ENCODE results near the gene PPP1R8.
"Not testable (repeated sequence)": the region's sequence is repeated elsewhere in the genome, so short reads cannot be mapped to it uniquely, and the experiment has no call there.

The PPP1R8 gene

GRCh38 chr1:27869719-27870085, 39.1 kb downstream of the PPP1R8 start:
- H3K36me3 ChIP-seq (replicated peaks): no peaks in the 10 kb centered on the region
- in situ Hi-C loops (cut with MboI; ENCODE audit: low sequenced_read_pairs): no loop called here
- no peak for DNase-seq (ENCODE audit: low spot score in 2 of 2)
- no peak overlapping the region for H3K4me3 ChIP-seq
- H3K27me3 ChIP-seq (ENCODE audit: low read depth): no peaks in the 10 kb centered on the region
- no peaks in the 10 kb centered on the region for H3K9me3 ChIP-seq
- H3K4me1 ChIP-seq: peaks cover 4% of the 10 kb centered on the region

- H3K9me3 ChIP-seq; H3K27me3 ChIP-seq (ENCODE audit: low read depth); H3K4me1 ChIP-seq; in situ Hi-C loops (cut with MboI; ENCODE audit: low sequenced_read_pairs); H3K36me3 ChIP-seq (replicated peaks); DNase-seq (ENCODE audit: low spot score in 2 of 2); H3K4me3 ChIP-seq: not testable (repeated sequence)
Observed at GRCh38 chr1:27871076-27871475, 40.5 kb downstream of the PPP1R8 start.

- H3K4me3 ChIP-seq: peak within 1 kb of the TSS; percentile 71
- no peaks in the 10 kb centered on the region for H3K36me3 ChIP-seq (replicated peaks)
- no peaks in the 10 kb centered on the region for H3K27me3 ChIP-seq (ENCODE audit: low read depth)
- in situ Hi-C loops (cut with MboI; ENCODE audit: low sequenced_read_pairs): no loop called here
- peak; percentile 30 to 89 for DNase-seq (ENCODE audit: low spot score in 2 of 2)
- H3K4me1 ChIP-seq: peaks cover 4% of the 10 kb centered on the region
- no peaks in the 10 kb centered on the region for H3K9me3 ChIP-seq
Observed at GRCh38 chr1:27872059-27872801, 41.6 kb downstream of the PPP1R8 start, which contains the start of gene THEMIS2. TSS of gene THEMIS2 (plus strand) at chr1:27872544. CDS start at chr1:27872572, 28 bp downstream.

GRCh38 chr1:27872802-27873551, 42.4 kb downstream of the PPP1R8 start:
- DNase-seq (ENCODE audit: low spot score in 2 of 2): no peak
- in situ Hi-C loops (cut with MboI; ENCODE audit: low sequenced_read_pairs): no loop called here
- peaks cover 4% of the 10 kb centered on the region for H3K4me1 ChIP-seq
- H3K27me3 ChIP-seq (ENCODE audit: low read depth): no peaks in the 10 kb centered on the region
- H3K9me3 ChIP-seq: no peaks in the 10 kb centered on the region
- peak overlapping the region; percentile 71 for H3K4me3 ChIP-seq
- no peaks in the 10 kb centered on the region for H3K36me3 ChIP-seq (replicated peaks)

GRCh38 chr1:27873671-27874384, 43.2 kb downstream of the PPP1R8 start:
- H3K9me3 ChIP-seq: no peaks in the 10 kb centered on the region
- peaks cover 4% of the 10 kb centered on the region for H3K4me1 ChIP-seq
- no peak for DNase-seq (ENCODE audit: low spot score in 2 of 2)
- in situ Hi-C loops (cut with MboI; ENCODE audit: low sequenced_read_pairs): no loop called here
- no peaks in the 10 kb centered on the region for H3K36me3 ChIP-seq (replicated peaks)
- H3K4me3 ChIP-seq: no peak overlapping the region
- no peaks in the 10 kb centered on the region for H3K27me3 ChIP-seq (ENCODE audit: low read depth)

DNA sequence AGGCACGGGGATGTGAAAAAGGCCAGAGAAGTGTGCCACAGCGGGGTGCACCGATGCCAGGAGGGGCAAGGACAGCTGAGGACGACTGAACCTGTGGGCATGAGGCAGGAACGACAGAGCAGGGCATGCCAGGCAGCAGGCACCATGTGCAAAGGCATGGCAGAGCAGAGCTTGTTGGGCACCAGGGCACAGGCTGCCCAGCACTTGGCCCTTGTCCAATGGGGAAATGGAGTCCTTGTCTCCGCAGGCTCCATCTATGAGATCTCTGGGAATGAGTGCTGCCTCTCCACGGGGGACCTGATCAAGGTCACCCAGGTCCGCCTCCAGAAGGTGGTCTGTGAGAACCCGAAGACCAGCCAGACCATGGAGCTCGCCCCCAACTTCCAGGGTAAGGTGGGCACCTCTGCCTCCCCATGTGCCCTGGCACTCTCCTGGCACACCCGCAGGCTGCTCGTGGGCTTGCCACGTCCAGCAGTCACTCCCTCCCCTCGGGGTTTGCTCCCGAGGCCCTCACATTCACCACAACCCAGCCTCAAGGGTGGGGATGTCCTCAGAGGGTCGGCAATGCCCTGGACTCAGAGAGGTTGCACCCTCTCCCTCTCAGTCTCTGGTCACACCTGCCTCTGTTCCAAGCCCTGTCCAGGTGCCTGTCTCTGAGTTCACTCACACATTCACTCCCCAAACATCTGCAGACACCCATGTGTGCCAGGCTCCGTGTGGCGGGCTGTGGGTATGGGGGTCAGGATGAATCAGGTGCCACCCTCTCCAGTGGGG, 45.9 kb downstream of the PPP1R8 start:
- Histone ChIP-seq H3K36me3 (replicated peaks) (no peaks in the 10 kb centered on the region), H3K9me3 (no peaks in the 10 kb centered on the region), H3K4me1 (peaks cover 4% of the 10 kb centered on the region), H3K27me3 (ENCODE audit: low read depth) (no peaks in the 10 kb centered on the region), H3K4me3 (no peak overlapping the region)
- DNase-seq (ENCODE audit: low spot score in 2 of 2): no peak
- in situ Hi-C loops (cut with MboI; ENCODE audit: low sequenced_read_pairs): no loop called here

DNA sequence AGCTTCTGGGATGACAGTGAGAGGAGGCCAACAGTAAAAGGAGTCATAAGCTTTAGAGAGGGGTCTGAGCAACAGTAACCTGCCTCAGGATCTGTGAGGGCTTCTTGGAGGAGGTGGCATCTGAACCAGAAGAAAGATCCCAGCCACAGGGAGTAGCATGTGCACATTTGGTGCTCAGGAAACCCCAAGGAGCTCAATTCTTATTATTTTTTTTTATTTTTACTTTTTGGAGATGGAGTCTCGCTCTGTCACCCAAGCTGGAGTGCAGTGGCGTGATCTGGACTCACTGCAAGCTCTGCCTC, 46.5 kb downstream of the PPP1R8 start:
- in situ Hi-C loops (cut with MboI; ENCODE audit: low sequenced_read_pairs): no loop called here

GRCh38 chr1:27878039-27878438, 47.5 kb downstream of the PPP1R8 start:
- in situ Hi-C loops (cut with MboI; ENCODE audit: low sequenced_read_pairs): no loop called here
- Histone ChIP-seq H3K4me1 (peaks cover 2% of the 10 kb centered on the region; the same call in 1 of the 2 replicates), H3K9me3 (no peaks in the 10 kb centered on the region), H3K36me3 (replicated peaks) (no peaks in the 10 kb centered on the region), H3K4me3 (no peak overlapping the region), H3K27me3 (ENCODE audit: low read depth) (no peaks in the 10 kb centered on the region)
- DNase-seq (ENCODE audit: low spot score in 2 of 2): no peak

More for the DNA sequence above, 46.5 kb downstream of the PPP1R8 start:
- Histone ChIP-seq H3K4me1 (peaks cover 4% of the 10 kb centered on the region), H3K9me3 (no peaks in the 10 kb centered on the region), H3K36me3 (replicated peaks) (no peaks in the 10 kb centered on the region), H3K4me3 (no peak overlapping the region), H3K27me3 (ENCODE audit: low read depth) (no peaks in the 10 kb centered on the region)
- DNase-seq (ENCODE audit: low spot score in 2 of 2): no peak

DNA sequence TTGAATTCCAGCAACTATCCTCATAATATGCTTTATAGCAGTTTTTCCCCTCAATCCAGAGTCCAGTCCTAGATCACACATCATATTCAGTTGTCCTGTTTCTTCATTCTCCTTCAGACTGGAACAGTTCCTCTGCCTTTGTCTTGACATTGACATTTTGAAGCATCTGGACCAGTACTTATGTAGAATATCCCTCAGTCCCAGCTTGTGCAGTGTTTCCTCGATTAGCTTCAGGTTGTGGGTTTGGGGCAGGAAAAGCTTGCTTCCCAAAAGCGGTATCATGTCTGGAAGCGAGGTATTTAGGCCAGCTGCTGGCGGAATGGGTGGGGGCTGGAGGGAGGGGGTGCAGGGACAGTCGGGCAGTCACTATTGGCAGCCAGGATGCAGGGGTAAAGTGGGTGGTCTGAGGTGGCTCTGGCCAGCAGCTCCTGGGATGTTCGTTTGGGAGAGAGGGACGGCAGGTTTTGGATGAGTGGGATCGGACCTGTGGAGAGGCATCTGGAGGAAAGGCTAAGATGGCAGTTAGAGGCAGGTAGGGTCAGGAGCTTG, 48.3 kb downstream of the PPP1R8 start:
- Histone ChIP-seq H3K27me3 (ENCODE audit: low read depth) (no peaks in the 10 kb centered on the region), H3K4me3 (no peak overlapping the region), H3K9me3 (no peaks in the 10 kb centered on the region), H3K4me1 (no peaks in the 10 kb centered on the region), H3K36me3 (replicated peaks) (no peaks in the 10 kb centered on the region)
- in situ Hi-C loops (cut with MboI; ENCODE audit: low sequenced_read_pairs): no loop called here
- no peak for DNase-seq (ENCODE audit: low spot score in 2 of 2)

- Histone ChIP-seq H3K36me3 (replicated peaks) (no peaks in the 10 kb centered on the region), H3K9me3 (no peaks in the 10 kb centered on the region), H3K4me3 (no peak overlapping the region), H3K4me1 (no peaks in the 10 kb centered on the region), H3K27me3 (ENCODE audit: low read depth) (no peaks in the 10 kb centered on the region)
- DNase-seq (ENCODE audit: low spot score in 2 of 2): no peak
- in situ Hi-C loops (cut with MboI; ENCODE audit: low sequenced_read_pairs): no loop called here
Observed at GRCh38 chr1:27879374-27880082, 48.9 kb downstream of the PPP1R8 start.

DNA sequence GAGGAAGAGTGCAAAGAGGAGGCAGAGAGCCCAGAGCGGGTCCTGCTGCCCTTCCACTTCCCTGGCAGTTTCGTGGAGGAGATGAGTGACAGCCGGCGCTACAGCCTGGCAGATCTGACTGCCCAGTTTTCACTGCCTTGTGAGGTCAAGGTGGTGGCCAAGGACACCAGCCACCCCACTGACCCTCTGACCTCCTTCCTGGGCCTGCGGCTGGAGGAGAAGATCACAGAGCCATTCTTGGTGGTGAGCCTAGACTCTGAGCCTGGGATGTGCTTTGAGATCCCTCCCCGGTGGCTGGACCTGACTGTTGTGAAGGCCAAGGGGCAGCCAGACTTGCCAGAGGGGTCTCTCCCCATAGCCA, 51.9 kb downstream of the PPP1R8 start:
- H3K27me3 ChIP-seq (ENCODE audit: low read depth): no peaks in the 10 kb centered on the region
- H3K36me3 ChIP-seq (replicated peaks): peaks cover 19% of the 10 kb centered on the region
- no peak overlapping the region for H3K4me3 ChIP-seq
- no peaks in the 10 kb centered on the region for H3K4me1 ChIP-seq
- in situ Hi-C loops (cut with MboI; ENCODE audit: low sequenced_read_pairs): no loop called here
- DNase-seq (ENCODE audit: low spot score in 2 of 2): no peak
- H3K9me3 ChIP-seq: no peaks in the 10 kb centered on the region

- Histone ChIP-seq H3K4me3 (no peak overlapping the region), H3K36me3 (replicated peaks) (peaks cover 19% of the 10 kb centered on the region), H3K27me3 (ENCODE audit: low read depth) (no peaks in the 10 kb centered on the region), H3K9me3 (no peaks in the 10 kb centered on the region), H3K4me1 (no peaks in the 10 kb centered on the region)
- no peak for DNase-seq (ENCODE audit: low spot score in 2 of 2)
- in situ Hi-C loops (cut with MboI; ENCODE audit: low sequenced_read_pairs): no loop called here
Observed at GRCh38 chr1:27883536-27883935, 53.0 kb downstream of the PPP1R8 start.
